GM12878 (cell line): ENCODE results near the gene POLR3F. TPM values are rescaled to one million over a fixed set of nuclear protein-coding genes. Genes with fewer than 3 reads are reported as not detected.

Experiments
- ATAC-seq: fragments of 200-7000 bp; cut with Tn5 transposase; 3 replicates; pipeline ENCODE4 v1.9.1; 2020; ENCODE audit warnings: mild to moderate bottlenecking, moderate library complexity
- BruUV-seq: library from RNA; stranded (reverse); fragments of 400-500 nt; replicated peaks from 2 replicates; lab custom pipeline; 2021; lab: Mats Ljungman, UMichigan
- CTCF ChIA-PET: fragments of 300-600 bp; sonication (Branson Sonifier 250); formaldehyde crosslinking; extraction: SDS; loops from one replicate; lab custom pipeline; 2021; ENCODE audit warnings: inconsistent platforms; lab: Yijun Ruan, JAX
- POLR2A ChIA-PET: fragments of 350-600 bp; formaldehyde crosslinking; extraction: SDS; loops from one replicate; lab custom pipeline; 2021; ENCODE audit warnings: inconsistent platforms; lab: Charles Lee
- RAD21 ChIA-PET: fragments of 300-600 bp; sonication (Branson Sonifier 250); formaldehyde crosslinking; loops from one replicate; lab custom pipeline; 2023; ENCODE audit warnings: antibody characterized with exemption; ENCODE audit not compliant: unreplicated experiment; lab: Charles Lee
- SMC1A ChIA-PET: fragments of 300-600 bp; sonication (Branson Sonifier 250); formaldehyde crosslinking; loops from one replicate; lab custom pipeline; 2023; ENCODE audit not compliant: unreplicated experiment, uncharacterized antibody; lab: Charles Lee
- DNase-seq: peaks from one replicate; pipeline ENCODE4 v3.0.0-alpha.2; 2011; ENCODE audit warnings: low read depth, low spot score
- FAIRE-seq: peaks from 3 replicates; lab custom pipeline; 2011; peaks lifted over from hg19 to GRCh38; lab: Jason Lieb, UNC
- H2AFZ ChIP-seq: 2 replicates; pipeline ENCODE4 v1.6.0; 2011; ENCODE audit warnings: low read depth, low read length, control low read depth; ENCODE audit not compliant: control insufficient read depth
- H3K27ac ChIP-seq: 2 replicates; pipeline ENCODE4 v1.5.1; 2011; ENCODE audit warnings: control low read depth; ENCODE audit not compliant: control insufficient read depth, insufficient read depth
- H3K27me3 ChIP-seq, 2 experiments: replicated peaks in 1 of 2; 2 replicates each; pipeline versions ENCODE4 v1.6.0 to v1.6.1; 2011; ENCODE audit warnings: low read length in 1 of 2; ENCODE audit not compliant: control insufficient read depth in 2 of 2, insufficient read depth in 2 of 2
- H3K36me3 ChIP-seq, 2 experiments: 2 replicates each; pipeline ENCODE4 v1.5.1; 2011; ENCODE audit warnings: low read length in 1 of 2; ENCODE audit not compliant: control insufficient read depth in 2 of 2, insufficient read depth in 2 of 2
- H3K4me1 ChIP-seq: 2 replicates; pipeline ENCODE4 v1.6.1; 2011; ENCODE audit warnings: mild to moderate bottlenecking, low read length, moderate library complexity, mixed read lengths; ENCODE audit not compliant: control insufficient read depth, insufficient read depth
- H3K4me2 ChIP-seq: 2 replicates; pipeline ENCODE4 v1.6.0; 2011; ENCODE audit warnings: control low read depth; ENCODE audit not compliant: control insufficient read depth, insufficient read depth
- H3K4me3 ChIP-seq: fragments of 200-600 bp; sonication (generic); 2 replicates; pipeline ENCODE4 v1.5.1; 2016
- H3K79me2 ChIP-seq: 2 replicates; pipeline ENCODE4 v1.6.0; 2011; ENCODE audit warnings: low read length; ENCODE audit not compliant: control insufficient read depth, insufficient read depth
- H3K9ac ChIP-seq: 2 replicates; pipeline ENCODE4 v1.8.0; 2011; ENCODE audit warnings: low read length, control low read depth, mixed read lengths; ENCODE audit not compliant: control insufficient read depth, insufficient read depth
- H3K9me3 ChIP-seq: replicated peaks from 3 replicates; pipeline ENCODE4 v1.5.1; 2011; ENCODE audit warnings: mild to moderate bottlenecking, low read length; ENCODE audit not compliant: control insufficient read depth, insufficient read depth
- H4K20me1 ChIP-seq: 2 replicates; pipeline ENCODE4 v1.6.0; 2011; ENCODE audit not compliant: control insufficient read depth, insufficient read depth
- KAT2A ChIP-seq: conservative IDR thresholded peaks from 2 replicates; pipeline ENCODE4 v1.6.1; 2011; ENCODE audit warnings: low read depth, low read length; ENCODE audit not compliant: control insufficient read depth
- SMARCA5 ChIP-seq: fragments of 450-650 bp; IDR thresholded peaks from 2 replicates; pipeline ENCODE4 v1.6.1; 2017; ENCODE audit warnings: mild to moderate bottlenecking
- YY1 ChIP-seq: IDR thresholded peaks from 2 replicates; pipeline ENCODE4 v1.6.1; 2011; ENCODE audit warnings: low read depth, mild to moderate bottlenecking, low read length
- WGBS: methylation state at CpG from one replicate; pipeline ENCODE4 v1.1.6; 2016; ENCODE audit warnings: low lambda C conversion rate; ENCODE audit not compliant: insufficient replicate concordance, insufficient coverage; ENCODE audit errors: missing lambda C conversion rate; 5-methylcytosine and 5-hydroxymethylcytosine counted together
- in situ Hi-C: fragments of 300-500 bp; cut with MboI; formaldehyde crosslinking; loops from 9 replicates; pipeline ENCODE4 v1.14.3; 2018; ENCODE audit warnings: mixed read lengths
- intact Hi-C: fragments of 100-400 bp; cut with micrococcal nuclease; formaldehyde crosslinking; loops from one replicate; pipeline ENCODE4 v1.14.2; 2022; ENCODE audit not compliant: unreplicated experiment
- polyA plus RNA-seq, 11 experiments: library from polyadenylated mRNA; depleted of rRNA in 4 of 11; unstranded in 6 of 11; stranded (reverse) in 5 of 11; fragments of >200 nt; fragmentation: Nextera tagmentation in 4 of 11; fragmentation: Illumina TruSeq in 1 of 11; extraction: Ambion mirVana in 4 of 11; extraction: Trizol in 1 of 11; gene quantifications; 1 replicate in 1 of 11; 2 replicates in 10 of 11; pipeline versions ENCODE4 v1.2.1 to v1.2.3, GENCODE V29; 2011 to 2016; ENCODE audit warnings: inconsistent platforms in 2 of 11, missing spikeins in 2 of 11, low read depth in 1 of 11
- total RNA-seq, 4 experiments: library from RNA; depleted of rRNA in 3 of 4; stranded (reverse); fragments of >200 nt in 3 of 4; fragmentation: Illumina TruSeq in 1 of 4; extraction: Trizol in 1 of 4; gene quantifications; 2 replicates each; pipeline versions ENCODE4 v1.2.1 to v1.2.3, GENCODE V29; 2013 to 2021
- TF ChIP-seq, protein P1 (sequence below): fragments of 450-650 bp; IDR thresholded peaks from 2 replicates; pipeline ENCODE4 v1.6.1; 2017; ENCODE audit warnings: mild to moderate bottlenecking

Gene POLR3F
- total and polyA plus RNA-seq, 10 of the 15 experiments (the other 5 are each of a cell fraction or from before 2014, with no cell fraction given) = 8.7 to 18.1 (median 12.6) TPM

DNA sequence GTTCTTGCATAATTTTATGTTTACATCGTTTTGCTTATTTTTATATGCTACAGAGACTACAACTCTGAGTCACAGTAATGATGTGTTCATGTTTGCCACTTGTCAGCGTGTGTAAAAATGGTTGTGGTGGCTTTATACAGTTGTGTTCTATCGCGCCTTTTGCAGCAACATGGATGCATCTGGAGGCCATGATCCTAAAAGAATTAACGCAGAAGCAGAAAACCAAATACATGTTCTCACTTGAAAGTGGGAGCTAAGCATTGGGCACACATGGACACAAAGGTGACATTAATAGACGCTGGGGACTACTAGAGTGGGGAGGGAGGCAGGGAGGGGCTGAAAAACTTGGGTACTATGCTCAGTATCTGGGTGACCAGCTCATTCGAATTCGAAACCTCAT, 39.6 kb downstream of the POLR3F start:
- in situ Hi-C loops (loop anchor here (25.0 kb wide), 1 partner anchor 1506 kb away; the partner anchor contains the start of gene NAA20), intact Hi-C loops (loop anchor here (1.0 to 5.0 kb wide), 5 partner anchors 9 to 94 kb away; partner anchors contain the start of genes DTD1, DZANK1, POLR3F and RBBP9)
- CTCF ChIA-PET = interaction anchor here (0.7 to 4.6 kb wide), 8 partner anchors 8 to 94 kb away, joined by 3 to 46 read pairs (median 6); partner anchors contain the start of genes DZANK1, POLR3F and RBBP9
- DNase-seq (no peak), FAIRE-seq (no peak), ATAC-seq (peak; percentile 4; the same call in 1 of the 3 replicates)
- H3K79me2 ChIP-seq = peaks cover 19% of the 10 kb centered on the region
- TF ChIP-seq KAT2A = no peak
- peak; percentile 10; the same call in 1 of the 2 replicates for TF ChIP-seq YY1
- TF ChIP-seq SMARCA5 = 0 out of 2 replicates have a peak, but pooled peaks have one; percentile 26
- TF ChIP-seq, protein P1, sequence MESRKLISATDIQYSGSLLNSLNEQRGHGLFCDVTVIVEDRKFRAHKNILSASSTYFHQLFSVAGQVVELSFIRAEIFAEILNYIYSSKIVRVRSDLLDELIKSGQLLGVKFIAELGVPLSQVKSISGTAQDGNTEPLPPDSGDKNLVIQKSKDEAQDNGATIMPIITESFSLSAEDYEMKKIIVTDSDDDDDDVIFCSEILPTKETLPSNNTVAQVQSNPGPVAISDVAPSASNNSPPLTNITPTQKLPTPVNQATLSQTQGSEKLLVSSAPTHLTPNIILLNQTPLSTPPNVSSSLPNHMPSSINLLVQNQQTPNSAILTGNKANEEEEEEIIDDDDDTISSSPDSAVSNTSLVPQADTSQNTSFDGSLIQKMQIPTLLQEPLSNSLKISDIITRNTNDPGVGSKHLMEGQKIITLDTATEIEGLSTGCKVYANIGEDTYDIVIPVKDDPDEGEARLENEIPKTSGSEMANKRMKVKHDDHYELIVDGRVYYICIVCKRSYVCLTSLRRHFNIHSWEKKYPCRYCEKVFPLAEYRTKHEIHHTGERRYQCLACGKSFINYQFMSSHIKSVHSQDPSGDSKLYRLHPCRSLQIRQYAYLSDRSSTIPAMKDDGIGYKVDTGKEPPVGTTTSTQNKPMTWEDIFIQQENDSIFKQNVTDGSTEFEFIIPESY = 0 out of 2 replicates have a peak, but pooled peaks have one; percentile 14
- H3K9me3 ChIP-seq = no peaks in the 10 kb centered on the region
- WGBS = 51% methylated on average over 8 of the region's 8 CpGs
- peak overlapping the region; percentile 95 for H3K4me2 ChIP-seq
- H3K9ac ChIP-seq = peak overlapping the region; percentile 86
- no peaks in the 10 kb centered on the region for H3K4me1 ChIP-seq
- no peaks in the 10 kb centered on the region; a peak in 1 of 4 replicates for H3K36me3 ChIP-seq
- peak overlapping the region; percentile 92 for H2AFZ ChIP-seq
- peak overlapping the region; percentile 98 for H3K27ac ChIP-seq
- no peaks in the 10 kb centered on the region for H3K27me3 ChIP-seq
- no peaks in the 10 kb centered on the region for H4K20me1 ChIP-seq
- POLR2A ChIA-PET = interaction anchor here (0.7 to 5.2 kb wide), 12 partner anchors 9 to 432 kb away, joined by 3 to 96 read pairs (median 7); partner anchors contain the start of genes DZANK1, POLR3F, RBBP9 and ZNF133
- no TSS peak for BruUV-seq
- RAD21 ChIA-PET = interaction anchor here (1.2 to 3.3 kb wide), 8 partner anchors 10 to 564 kb away, joined by 4 to 67 read pairs (median 8); partner anchors contain the start of genes DZANK1, POLR3F, RBBP9 and SMIM26
- H3K4me3 ChIP-seq = peak overlapping the region; percentile 80
- SMC1A ChIA-PET = interaction anchor here (1.0 to 5.6 kb wide), 11 partner anchors 10 to 542 kb away, joined by 3 to 83 read pairs (median 4); partner anchors contain the start of genes DZANK1, POLR3F, RBBP9 and SMIM26
